Stimulated activated CD4-positive, alpha-beta T cell treated with anti-CD3 and anti-CD28 coated beads, Interleukin-12 subunit alpha, Interleukin-12 subunit beta, amount 100 ng/mL, for 4 hours (primary cell): ENCODE measurements around the gene APOBEC3H.
A peak's percentile ranks its signal among the peaks of the same experiment; 100 is the strongest.
"Not testable (repeated sequence)": the region's sequence is repeated elsewhere in the genome, so short reads cannot be mapped to it uniquely, and the experiment has no call there.

Experiments
- DNase-seq: peaks from one replicate; pipeline ENCODE4 v3.0.0-alpha.2; 2020

Gene APOBEC3H

DNA sequence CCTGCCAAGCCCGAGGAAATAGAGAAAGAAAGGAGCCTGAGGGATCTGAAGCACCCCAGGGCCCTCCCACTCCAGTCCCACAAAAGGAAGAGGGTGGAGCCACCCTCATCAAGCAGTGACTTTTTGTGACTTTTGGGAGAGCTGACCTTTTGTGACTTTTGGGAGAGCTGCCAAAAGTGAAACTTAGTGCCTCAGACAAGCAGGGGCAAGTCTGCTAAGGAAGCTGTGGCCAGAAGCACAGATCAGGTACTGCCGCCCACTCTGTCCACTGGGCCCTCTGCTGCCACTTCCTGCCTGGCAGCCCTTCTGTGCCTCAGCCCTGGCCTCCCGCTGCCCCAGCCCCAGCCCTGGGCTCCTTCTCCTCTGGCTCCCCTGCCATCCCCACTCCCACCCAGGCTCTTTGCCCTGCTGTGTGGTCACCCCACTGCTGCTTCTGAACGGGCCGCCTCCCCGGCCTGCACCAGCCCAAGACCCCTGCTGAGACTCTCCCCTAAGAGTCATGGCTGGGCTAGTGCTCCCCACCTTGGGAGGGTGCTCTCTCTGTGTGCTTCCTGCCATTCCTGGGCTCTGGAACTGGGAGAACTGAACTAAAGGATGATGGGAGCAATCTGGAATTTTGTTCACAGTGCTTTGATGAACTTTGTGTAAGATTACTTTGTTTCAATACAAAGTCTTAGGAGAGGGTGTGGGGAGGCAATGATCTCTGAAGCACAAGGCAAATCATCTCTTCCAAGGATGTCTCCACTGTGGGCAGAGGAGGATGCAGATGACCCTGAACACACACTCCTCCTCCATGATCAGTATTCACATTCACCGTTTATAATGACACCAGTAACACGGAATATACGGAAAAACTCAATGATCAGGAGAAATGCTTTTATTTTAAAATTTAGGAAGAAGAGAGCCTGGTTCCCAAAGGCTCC, at the start of gene APOBEC3H:
TSS of gene APOBEC3H (plus strand) at position 147 of the 923 bp plus-strand sequence. CDS start 3,035 bp downstream, outside the sequence.
- no peak for DNase-seq

DNA sequence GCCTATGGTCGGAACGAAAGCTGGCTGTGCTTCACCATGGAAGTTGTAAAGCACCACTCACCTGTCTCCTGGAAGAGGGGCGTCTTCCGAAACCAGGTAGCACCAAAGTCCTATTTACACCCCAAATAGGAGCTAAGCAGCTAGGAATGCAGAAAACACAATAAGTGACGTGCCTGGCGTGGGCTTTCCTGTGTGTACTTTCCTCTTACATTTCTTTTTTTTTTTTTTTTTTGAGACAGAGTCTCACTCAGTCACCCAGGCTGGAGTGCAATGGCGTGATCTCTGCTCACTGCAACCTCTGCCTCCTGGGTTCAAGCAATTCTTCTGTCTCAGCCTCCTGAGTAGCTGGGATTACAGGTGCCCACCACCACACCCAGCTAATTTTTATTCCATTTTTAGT, 47.6 kb upstream of the APOBEC3H start:
- not testable (repeated sequence) for DNase-seq

DNA sequence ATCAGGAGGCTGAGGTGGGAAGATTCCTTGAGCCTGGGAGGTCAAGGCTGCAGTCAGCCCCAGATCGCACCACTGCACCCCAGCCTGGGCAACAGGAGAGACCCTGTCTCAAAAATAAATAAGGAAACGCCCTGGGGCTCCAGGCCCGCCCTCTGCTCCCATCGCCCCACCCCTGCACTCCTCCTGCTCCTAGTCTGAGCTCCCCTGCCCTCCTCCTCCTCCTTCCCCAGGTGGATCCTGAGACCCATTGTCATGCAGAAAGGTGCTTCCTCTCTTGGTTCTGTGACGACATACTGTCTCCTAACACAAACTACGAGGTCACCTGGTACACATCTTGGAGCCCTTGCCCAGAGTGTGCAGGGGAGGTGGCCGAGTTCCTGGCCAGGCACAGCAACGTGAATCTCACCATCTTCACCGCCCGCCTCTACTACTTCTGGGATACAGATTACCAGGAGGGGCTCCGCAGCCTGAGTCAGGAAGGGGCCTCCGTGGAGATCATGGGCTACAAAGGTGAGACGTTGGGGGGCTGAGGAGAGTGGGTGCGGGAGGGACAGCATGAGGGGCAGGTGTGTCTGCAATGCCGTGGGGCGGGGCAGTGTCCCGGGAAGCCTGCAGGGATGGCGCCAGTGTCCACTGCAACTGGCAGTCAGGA, 45.1 kb upstream of the APOBEC3H start:
- not testable (repeated sequence) for DNase-seq

DNA sequence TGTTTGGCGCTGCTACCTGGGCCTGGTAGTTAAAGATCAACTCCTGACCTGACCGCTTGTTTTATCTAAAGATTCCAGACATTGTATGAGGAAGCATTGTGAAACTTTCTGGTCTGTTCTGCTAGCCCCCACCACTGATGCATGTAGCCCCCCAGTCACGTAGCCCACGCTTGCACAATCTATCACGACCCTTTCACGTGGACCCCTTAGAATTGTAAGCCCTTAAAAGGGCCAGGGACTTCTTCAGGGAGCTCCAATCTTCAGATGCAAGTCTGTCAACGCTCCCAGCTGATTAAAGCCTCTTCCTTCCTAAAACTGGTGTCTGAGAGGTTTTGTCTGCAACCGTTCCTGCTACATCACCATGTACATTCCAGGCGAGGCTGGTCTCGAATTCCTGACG, 41.4 kb upstream of the APOBEC3H start:
- no peak for DNase-seq

DNA sequence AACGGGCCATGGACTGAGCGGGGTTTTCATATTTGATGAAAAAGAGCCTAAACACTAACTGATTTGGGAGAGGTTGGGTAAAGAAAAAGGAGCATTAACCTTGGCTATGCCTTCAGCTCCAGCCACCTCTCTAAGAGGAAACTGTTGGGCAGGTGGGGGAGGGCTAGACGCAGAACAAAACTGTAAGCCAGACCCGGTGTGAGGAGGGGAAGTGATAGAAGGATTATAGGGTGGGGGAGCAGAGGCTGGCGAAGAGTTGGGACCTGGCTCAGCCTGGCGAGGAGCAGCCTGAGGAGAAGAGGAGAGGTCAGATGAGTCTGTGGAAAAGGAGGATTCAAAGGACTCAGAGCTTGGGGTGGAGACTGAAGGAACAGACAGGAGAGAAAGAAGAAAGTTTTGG, 35.8 kb upstream of the APOBEC3H start:
- not testable (repeated sequence) for DNase-seq

DNA sequence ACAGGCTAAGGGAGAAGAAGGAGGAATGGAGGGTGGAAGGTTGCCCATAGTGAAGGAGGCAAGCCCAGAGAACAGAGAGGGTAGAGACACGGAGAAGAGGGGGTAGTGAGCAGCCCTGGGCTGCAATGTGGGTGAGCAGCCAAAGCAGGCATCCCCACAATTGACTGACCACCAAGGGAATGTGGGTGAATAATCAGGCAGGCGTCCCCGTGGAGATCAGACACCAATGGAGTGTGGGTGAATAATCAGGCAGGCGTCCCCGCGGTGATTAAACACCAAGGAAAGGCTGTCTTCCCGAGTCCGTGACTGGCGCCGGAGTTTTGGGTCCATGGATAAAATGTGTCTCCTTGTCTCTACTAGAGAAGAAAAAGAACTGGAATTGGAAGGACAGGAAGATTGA, 35.1 kb upstream of the APOBEC3H start:
- not testable (repeated sequence) for DNase-seq

DNA sequence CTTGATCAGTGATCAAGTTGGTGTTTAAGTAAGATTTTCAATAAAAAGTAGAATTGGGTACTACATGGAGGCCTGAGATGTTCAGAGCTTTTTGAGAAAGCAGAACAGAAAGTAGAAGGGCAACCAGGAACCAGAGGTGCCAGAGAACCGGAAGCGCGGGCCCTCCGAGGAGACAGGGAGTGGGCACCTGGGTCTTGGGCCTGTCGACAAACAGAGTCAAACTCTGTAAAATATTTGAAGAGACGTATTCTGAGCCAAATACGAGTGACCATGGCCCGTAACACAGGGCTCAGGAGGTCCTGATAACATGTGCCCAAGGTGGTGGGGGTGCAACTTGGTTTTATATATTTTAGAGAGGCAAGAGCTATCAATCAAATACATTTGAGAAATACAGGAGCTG, 33.1 kb upstream of the APOBEC3H start:
- not testable (repeated sequence) for DNase-seq

DNA sequence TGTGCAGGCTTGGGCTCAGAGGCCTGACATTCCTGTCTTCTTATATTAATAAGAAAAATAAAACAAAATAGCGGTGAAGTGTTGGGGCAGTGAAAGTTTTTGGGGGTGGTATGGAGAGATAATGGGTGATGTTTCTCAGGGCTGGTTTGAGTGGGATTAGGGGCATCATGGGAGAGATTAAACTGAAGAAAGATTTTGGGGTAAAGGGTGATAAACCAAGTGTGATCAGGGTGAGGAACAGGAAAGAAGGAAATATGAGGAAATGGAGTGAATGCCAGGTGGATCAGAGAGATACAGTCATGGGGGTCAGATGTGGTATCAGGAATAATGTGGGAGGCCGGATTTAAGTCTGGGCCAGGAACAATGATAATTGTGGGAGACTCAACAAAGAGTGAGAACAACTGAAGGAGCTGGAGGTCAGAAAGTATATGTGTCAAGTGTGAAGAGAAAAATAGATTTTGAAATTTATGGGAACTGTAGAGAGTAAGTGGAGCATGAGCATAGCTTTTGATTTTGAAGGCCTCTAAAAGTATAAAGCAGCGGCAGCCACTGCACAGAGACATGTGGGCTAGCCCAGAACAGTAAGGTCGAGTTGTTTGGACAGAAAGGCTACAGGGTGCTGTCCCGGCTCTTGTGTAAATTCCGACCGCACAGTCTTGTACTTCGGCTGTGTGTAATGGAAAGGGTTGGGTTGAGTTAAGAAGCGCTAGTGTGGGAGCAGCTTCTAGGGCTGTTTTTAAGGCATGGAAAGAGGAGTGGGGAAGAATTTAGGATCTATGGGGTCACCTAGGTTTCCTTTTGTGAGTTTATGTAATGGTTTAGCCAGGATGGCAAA, 30.4 kb upstream of the APOBEC3H start:
- DNase-seq, result not testable (repeated sequence)

DNA sequence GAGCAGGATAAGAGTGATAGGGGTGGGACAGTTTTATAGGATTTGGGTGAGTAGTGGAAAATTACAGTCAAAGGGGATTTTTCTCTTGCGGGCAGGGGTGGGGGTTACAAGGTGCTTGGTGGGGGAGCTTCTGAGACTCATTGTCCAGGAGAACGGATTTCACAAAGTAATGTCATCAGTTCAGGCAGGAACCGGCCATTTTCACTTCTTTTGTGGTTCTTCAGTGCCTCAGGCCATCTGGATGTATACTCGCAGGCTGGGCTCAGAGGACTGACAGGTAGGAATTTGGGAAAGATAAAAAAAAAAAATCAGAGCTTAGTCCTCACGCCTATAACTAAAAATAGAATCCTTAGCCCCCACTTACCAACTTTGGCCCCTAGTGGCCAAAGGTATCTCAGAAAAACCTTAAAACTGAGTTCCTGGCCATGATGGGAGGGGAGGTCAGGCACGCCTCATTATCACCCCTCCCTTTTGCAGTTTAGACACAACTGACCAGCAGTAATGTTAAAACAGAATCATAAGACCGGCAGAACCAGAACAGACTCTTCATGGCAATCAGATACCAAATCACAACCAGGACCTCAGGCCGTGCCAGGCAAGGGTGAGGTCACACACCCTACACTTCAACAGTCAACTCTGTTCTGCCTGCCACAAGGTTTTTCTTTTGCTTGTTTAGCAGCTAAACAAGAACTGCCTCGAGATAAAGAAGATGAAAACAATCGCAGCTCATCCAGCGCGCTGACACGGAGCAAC, 28.8 kb upstream of the APOBEC3H start:
- no peak for DNase-seq

DNA sequence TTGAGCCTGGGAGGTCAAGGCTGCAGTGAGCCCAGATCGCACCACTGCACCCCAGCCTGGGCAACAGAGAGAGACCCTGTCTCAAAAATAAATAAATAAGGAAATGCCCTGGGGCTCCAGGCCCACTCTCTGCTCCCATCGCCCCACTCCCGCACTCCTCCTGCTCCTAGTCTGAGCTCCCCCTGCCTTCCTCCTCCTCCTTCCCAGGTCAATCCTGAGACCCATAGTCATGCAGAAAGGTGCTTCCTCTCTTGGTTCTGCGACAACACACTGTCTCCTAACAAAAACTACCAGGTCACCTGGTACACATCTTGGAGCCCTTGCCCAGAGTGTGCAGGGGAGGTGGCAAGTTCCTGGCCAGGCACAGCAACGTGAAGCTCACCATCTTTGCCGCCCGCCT, 26.9 kb upstream of the APOBEC3H start:
- no peak for DNase-seq

DNA sequence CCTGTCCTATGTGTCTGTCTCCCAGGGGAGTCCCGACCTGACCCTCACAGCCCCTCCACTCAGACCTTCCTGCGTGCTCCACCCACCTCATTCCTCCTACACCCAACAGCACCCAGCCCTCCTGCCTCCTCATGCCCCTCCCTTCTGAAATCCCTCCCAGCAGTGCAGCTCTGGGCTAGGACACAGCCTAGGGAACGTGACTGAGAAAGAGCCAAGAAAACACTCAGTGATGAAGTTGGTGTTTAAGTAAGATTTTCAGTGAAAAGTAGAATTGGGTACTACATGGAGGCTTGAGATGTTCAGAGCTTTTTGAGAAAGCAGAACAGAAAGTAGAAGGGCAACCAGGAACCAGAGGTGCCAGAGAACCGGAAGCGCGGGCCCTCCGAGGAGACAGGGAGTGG, 24.5 kb upstream of the APOBEC3H start:
- DNase-seq, result not testable (repeated sequence)

DNA sequence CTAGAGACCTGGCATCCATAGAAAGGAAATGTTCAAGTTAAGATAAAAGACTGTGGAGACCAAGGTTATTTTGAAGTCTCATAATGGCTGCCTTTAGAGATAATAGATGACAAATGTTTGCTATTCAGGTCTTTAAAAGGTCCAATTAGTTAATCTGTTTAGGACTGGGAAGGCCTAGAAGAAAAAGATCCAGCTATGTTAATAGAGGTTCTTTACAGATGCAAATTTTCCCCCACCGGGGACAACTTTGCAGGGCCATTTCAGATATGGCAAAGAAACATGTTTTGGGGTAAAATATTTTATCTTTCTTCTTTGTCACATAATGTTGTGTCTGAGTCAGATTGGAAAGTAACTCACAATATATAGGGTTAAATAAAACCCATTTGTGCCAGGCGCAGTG, 23.1 kb upstream of the APOBEC3H start:
- DNase-seq, result no peak

DNA sequence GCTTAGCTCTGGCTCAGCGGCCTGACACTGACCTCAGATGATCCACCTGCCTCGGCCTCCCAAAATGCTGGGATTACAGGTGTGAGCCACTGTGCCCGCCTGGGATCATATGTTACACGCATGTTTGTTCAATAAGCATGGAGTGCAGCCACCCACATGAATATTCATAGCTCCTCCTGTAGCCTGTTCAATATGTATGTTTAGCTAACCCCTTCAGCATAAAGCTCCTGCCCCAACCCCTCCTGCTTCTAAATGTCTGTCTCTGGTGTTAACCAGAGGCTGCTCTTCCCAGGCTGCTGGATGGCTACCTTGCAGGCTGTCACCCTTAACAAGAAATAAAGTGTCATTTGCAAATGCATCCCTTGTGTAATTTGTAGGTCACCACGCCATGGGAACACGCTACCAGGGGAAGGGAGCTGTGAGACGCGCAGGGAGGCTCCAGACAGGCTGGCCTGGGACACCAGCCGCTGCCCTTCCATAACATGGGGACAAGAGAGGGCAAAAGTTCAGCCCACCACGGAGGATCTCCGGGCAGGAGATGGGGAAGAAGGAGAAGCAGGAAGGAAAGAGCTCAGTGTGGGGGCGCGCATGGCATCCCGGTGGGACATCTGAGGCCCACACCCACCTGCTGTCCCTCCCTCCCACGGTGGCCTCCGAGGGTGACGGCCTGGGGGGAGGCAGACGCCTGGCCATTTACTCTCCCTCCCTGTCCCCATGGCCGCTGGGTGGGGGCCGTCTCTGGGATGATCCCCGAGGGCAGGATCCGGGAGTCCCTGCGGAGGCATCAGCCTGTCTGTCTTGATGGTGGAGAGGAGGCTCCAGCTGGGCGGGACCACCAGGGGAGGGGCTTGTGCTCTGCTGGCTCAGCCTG, 20.7 kb upstream of the APOBEC3H start:
- DNase-seq, result not testable (repeated sequence)

DNA sequence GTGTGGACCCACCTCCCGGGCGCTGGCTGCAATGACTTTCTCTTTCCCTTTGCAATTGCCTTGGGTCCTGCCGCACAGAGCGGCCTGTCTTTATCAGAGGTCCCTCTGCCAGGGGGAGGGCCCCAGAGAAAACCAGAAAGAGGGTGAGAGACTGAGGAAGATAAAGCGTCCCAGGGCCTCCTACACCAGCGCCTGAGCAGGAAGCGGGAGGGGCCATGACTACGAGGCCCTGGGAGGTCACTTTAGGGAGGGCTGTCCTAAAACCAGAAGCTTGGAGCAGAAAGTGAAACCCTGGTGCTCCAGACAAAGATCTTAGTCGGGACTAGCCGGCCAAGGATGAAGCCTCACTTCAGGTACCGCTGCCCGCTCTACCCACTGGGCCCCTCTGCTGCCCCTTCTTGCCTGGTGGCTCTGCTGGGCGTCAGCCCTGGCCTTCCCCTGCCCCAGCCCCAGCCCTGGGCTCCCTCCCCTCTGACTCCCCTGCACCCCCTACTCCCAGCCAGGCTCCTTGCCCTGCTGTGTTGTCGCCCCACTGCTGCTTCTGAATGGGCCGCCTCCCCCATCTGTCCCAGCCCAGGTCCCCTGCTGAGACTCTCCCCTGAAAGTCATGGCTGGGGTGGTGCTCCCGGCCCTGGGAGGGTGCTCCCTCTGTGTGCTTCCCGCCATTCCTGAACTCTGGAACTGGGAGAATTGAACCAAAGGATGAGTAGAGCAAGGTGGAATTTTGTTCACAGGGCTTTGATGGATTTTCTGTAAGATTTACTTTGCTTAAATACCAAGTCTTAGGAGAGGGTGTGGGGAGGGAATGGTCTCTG, 19.8 kb upstream of the APOBEC3H start, which contains the start of gene APOBEC3G:
TSS of gene APOBEC3G (plus strand) at position 250 of the 815 bp plus-strand sequence. CDS start at position 337, 87 bp downstream.
- DNase-seq, result peak; percentile 19

DNA sequence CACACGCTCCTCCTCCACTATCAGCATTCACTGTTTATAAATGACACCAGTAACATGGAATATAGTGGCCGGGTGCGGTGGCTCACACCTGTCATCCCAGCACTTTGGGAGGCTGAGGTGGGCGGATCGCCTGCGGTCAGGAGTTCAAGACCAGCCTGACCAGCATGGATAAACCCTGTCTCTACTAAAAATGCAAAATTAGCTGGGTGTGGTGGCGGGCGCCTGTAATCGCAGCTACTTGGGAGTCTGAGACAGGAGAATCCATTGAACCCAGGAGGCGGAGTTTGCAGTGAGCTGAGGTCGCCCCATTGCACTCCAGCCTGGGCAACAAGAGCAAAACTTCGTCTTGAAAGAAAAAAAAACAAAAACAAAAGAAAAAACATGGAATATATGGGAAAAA, 19.1 kb upstream of the APOBEC3H start:
- not testable (repeated sequence) for DNase-seq

DNA sequence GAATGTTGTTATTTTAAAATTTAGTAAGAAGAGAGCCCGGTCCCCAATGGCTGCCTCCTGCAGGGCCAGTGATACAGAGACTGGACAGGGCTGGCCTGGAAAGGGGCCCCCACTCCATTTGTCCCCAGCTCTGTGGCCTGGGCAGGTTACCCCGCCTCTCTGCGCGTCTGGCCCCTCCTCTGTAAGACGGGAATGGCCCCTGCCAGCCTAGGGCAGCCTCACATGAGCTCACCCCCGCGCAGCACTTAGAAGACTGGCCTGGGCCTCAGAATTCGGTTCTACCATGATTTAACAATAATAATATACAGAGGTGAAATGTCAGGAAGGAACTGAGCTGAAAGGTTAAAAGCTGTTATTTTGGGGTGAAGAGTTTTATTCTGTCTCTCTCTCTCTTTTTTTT, 18.7 kb upstream of the APOBEC3H start:
- DNase-seq, result no peak

DNA sequence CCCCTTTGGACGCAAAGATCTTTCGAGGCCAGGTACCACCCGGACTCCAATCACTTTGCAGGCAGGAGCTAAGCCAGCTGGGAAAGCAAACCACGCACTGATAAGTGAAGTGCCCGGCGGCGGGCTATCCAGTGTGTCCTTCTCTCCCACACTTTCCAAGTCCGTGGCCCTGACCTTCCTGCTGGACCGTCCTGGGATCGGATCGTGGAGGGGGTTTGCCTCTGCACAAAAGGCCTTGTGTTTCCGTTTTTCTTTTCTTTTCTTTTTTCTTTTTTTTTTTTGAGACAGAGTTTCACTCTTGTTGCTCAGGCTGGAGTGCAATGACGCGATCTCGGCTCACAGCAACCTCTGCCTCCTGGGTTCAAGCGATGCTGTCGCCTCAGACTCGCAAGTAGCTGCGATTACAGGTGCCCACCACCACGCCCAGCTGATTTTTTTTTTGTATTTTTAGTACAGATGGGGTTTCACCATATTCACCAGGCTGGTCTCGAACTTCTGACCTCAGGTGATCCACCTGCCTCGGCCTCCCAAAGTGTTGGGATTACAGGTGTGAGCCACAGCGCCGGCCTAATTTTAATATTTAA, 17.9 kb upstream of the APOBEC3H start:
- not testable (repeated sequence) for DNase-seq

DNA sequence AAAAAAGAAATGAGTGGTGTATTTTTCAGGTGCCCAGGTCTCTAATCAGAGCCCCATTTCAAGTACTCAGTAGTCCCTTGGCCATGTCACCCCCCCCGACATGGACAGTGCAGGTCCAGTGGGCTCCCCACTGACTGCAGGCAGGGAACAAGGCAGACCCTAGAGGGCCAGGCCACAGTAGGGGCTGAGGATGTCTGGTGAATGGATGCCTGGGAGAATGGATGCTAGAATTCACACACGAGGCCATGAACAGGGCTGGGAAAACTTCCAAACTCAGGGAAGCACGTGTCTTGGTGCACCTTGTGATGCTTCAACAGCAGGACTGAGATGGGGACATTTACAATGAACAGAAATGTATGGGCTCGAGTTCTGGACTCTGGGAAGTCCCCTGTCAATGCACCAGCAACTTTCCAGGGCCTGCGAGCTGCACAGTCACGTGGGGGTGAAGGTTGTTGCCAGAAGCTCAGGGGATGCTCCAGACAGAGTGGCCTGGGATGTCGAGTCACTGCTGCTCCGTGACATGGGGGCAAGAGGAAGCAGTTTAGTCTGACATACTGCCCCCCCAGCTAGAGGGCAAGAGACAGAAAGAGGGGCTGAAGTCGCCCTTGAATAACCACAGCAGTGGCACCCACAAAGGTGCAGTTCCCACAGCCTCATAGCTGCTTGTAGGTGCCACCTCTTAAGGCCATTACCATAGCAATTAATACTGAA, 16.8 kb upstream of the APOBEC3H start:
- no peak for DNase-seq

DNA sequence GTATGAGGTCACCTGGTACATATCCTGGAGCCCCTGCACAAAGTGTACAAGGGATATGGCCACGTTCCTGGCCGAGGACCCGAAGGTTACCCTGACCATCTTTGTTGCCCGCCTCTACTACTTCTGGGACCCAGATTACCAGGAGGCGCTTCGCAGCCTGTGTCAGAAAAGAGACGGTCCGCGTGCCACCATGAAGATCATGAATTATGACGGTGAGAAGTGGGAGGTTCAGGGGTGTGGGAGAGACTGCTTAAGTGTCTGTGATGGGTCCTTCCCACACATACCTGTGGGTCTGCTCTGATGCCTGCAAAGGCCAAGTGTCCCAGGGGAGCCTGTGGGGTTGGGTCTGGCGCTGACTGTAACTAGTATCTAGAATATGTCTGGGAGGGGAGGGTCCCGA, 16.0 kb upstream of the APOBEC3H start:
- no peak for DNase-seq
